Tongue (tissue), 2 donors: Measurements from ENCODE around the gene KRTDAP. TPM values are rescaled to one million over a fixed set of nuclear protein-coding genes. Genes with fewer than 3 reads are reported as not detected.
A peak's percentile ranks its signal among the peaks of the same experiment; 100 is the strongest.
"Not testable (repeated sequence)": the region's sequence is repeated elsewhere in the genome, so short reads cannot be mapped to it uniquely, and the experiment has no call there.

Experiments used
- DNase-seq: peaks from one replicate; pipeline ENCODE4 v3.0.0-alpha.2; 2015
- total RNA-seq: library from RNA; depleted of rRNA; stranded (reverse); fragments of >200 nt; gene quantifications from one replicate; pipeline ENCODE4 v1.2.3, GENCODE V29; 2014

The KRTDAP gene
- total RNA-seq, 1 donor from 2014 or later: 9.6 TPM

- DNase-seq: no peak
These were observed 7.2 kb downstream of the KRTDAP start for GRCh38 chr19:35483089-35483488.

DNA sequence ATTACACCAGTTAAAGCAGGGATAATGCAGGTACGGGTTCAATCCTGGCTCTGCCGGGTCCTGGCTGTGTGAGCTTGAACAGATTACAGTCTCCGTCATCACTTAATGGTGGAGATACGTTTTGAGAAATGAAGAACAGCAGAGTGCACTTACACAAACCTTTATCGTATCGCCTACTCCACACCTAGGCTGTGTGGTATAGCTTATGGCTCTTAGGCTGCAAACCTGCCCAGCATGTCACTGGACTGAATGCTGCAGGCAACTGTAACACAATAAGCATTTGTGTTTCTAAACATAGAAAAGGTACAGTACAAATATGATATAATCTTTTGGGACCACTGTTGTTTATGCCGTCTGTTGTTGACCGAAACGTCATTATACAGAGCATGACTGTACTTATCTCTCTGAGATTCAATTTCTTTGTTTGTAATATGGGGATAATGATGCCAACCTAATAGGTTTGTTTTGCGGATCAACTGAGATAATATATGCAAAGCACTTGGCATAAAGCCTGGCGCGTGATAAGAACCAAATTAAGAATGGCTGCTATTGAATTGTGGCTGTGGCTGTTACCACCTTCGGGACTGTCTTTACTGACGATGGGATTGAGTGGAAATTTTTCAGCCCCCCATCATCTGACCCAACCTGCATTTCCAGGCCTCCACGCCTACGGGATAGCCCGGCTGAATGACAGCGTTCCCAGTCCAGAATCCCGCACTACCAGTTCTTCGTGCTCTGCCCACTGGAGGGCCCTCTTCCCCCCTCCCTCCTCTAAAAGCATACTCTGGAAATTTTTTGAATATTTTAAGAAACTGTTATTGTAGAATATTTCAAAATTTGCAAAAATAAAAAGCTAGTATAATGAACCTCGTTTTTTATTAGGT is 11.2 kb downstream of the KRTDAP start:
- DNase-seq: no peak

DNA sequence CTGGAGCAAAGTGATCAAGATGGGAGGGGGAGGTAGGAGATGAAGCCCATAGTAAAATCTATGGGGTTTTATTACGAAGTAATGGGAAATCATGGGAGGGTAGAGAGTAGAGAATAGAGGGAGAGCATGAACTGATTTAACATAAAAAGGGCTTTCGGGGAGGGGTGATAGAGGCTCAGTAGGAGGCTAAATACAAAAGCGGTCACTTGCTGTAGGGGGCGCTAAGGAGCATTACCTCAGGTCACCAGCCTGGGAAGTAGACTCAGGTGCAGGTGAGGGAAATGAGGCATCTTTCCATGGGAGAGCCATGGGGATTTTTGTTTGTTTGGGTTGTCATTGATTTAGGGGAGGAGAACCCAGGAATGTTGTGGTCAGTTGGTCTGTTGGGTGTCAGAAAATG is 14.1 kb downstream of the KRTDAP start:
- DNase-seq: no peak

GRCh38 chr19:35474594-35474993 is 15.7 kb downstream of the KRTDAP start:
- not testable (repeated sequence) for DNase-seq

DNA sequence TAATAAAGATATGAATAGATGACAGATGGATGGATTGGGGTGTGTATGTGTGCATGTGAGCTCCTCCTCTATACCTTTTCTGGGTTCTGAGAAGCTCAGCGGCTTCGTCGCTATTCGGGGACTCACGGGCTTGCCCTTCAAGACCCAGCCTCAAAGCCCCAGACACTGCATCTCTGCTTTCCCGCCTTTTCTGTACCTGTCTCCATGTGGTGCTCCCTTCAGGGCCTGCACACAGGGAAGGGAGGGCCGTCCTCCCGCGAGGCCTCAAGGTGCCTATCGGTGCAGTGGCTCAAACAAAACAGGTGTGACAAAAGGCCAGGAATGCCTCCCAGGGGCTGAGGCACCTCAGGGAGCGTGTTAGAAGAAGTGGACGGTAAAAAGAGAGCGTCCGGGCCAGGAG is 16.2 kb downstream of the KRTDAP start:
- DNase-seq: no peak

DNA sequence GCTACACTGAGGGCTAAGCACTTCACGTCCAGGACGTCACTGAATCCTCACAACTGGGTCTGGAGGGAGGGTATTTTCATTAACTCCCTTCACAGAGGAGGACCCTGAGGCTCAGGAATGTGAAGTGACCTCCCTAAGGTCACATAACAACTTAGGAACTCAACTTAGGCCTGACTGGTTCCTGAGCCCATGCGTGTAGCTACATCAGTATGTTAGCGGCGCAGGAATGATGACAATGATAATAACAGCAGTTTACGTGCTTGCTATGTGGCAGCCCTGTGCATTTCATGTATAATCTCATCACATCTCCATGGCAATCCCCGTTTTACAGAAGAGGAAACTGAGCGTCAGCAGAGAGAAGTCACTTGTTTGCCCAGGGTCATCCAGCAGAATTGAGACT is 18.3 kb downstream of the KRTDAP start:
- no peak for DNase-seq

DNA sequence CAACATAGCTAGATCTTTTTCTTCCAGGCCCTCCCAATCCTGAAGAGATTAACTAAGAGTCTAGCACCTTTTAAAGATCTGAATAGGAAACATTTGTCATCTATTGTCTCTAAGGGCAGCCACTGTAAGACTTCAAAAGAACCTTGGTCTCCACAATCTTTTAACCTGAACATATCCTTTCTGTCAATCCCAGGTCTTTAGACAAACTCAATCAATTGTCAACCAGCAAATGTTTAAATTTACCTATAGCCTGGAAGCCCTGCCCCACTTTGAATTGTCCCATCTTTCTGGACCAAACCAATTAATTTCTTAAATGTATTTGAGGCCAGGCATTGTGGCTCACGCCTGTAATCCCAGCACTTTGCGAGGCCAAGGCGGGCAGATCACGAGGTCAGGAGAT is 19.2 kb downstream of the KRTDAP start:
- not testable (repeated sequence) for DNase-seq

DNA sequence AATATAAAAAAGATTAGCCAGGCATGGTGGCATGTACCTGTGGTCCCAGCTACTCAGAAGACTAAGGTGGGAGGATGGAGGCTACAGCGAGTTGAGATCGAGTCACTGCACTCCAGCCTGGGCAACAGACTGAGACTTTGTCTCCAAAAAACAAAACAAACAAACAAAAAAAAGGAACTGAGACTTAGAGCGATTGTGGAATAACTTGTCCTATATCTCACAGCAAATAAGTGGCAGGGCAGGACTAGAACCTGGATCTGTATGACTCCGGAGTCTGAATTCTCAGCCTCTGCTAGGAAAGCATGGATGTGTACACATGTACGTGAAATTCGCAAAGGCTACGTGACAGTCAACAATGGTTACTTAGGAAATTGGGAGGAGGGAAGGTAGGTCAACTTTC is 20.1 kb downstream of the KRTDAP start:
- DNase-seq: no peak

GRCh38 chr19:35468637-35469036 is 21.6 kb downstream of the KRTDAP start:
- DNase-seq: peak; percentile 24

DNA sequence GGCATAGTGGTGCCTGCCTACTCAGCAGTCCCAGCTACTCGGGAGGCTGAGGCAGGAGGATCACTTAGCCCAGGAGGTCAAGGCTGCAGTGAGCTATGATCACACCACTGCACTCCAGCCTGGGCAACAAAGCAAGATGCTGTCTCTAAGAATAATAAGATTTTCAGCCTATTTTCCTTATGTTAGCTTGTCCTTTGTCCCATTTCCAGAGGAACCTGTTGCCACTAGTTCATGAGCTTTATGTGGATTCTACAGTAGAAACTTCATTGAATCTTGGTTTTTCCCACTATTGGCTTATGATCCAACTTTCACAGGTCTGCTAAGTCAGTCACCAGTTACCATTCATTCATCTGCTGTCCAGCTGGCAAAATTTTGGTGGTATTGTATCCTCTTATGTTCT is 24.0 kb downstream of the KRTDAP start:
- no peak for DNase-seq

DNA sequence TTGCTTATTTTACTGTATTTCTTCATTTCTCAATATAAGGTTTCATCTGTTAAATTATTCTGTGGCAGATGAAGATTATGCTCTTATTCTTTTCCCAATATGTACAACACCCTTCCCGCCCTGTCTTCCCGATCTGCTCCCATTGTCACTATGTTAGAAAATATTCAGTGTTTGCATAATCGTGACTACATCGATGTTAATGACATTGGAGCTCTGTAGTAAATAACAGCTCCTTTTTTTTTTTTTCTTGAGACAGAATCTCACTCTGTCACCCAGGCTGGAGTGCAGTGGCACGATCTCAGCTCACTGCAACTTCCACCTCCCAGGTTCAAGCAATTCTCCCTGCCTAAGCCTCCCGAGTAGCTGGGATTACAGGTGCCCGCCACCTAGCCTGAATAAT is 27.3 kb downstream of the KRTDAP start:
- not testable (repeated sequence) for DNase-seq

DNA sequence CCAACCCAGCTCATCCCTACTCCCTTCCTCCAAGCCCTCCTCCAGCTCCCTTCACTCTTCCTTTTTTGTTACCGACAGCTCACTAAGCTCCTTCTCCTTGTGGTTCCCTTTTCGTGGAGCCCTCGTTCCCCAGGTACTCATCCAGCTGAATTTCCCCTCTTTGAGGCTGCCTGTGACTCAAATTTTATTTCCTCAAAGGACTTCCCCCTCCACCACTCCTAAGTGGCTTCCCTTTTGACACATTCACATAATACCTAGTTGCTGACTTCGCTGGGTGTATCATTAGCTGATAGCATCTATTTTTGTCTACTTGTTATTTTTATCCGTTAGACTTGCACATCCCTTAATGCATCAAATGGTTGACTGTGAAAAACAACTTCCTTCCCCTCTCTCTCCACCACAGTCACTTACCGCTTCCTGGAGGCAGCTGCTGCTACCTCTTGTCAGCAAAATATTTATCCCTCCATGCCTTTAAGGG is 27.7 kb downstream of the KRTDAP start:
- DNase-seq: peak; percentile 17

DNA sequence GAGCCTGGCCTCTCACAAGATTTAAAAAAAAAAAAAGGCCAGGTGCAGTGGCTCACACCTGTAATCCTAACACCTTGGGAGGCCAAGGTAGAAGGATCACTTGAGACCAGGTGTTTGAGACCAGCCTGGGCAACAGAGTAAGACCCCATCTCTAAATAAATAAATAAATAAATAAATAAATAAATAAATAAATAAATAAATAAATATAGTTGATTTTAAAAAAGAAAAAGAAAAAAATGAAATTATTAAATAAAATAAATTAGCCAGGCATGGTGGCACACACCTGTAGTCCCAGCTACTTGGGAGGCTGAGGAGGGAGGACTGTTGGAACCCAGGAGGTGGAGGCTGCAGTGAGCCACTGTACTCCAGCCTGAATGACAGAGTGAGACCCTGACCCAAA is 28.5 kb downstream of the KRTDAP start:
- not testable (repeated sequence) for DNase-seq

DNA sequence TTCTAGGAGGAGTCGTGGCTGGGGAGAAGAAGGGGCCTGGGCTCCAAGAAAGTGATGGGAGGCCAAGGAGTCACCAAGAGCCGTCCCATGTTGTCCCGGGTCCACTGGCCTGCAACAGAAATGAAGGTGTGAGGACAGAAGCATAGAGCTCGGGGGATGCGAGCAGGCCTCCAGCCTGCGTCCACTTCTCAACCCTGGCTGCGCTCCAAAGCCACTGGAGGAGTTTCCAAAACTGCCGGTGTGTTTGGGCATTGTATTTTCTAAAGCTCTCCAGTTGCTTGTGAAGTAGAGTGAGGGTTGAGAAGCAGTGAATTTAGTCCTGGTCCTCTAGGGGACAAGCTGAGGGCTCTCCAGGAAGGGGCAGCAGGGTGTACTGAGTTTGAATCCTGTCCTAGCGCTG is 29.2 kb downstream of the KRTDAP start:
- DNase-seq: no peak

DNA sequence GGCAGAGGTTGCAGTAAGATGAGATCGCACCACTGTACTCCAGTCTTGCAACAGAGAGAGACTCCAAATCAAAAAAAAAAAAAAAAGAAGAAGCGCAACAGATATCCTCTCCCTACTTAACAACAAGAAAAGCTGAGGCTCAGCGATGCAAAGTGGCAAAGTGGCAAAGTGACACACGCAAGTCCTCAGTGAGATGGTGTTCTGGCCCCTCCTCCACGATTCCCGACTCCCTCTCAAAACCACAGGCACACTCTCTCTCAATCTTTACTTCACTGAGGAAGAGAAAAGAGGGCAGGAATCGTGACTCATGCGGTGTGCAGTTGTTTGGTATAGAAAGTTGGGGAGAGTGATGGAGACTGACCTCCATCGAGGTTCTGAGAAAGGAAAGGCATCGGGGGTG is 29.7 kb downstream of the KRTDAP start:
- DNase-seq: no peak

- DNase-seq: no peak
These were observed 30.7 kb downstream of the KRTDAP start for GRCh38 chr19:35459414-35460082.

- DNase-seq: no peak
These were observed 31.4 kb downstream of the KRTDAP start for GRCh38 chr19:35458731-35459391.

DNA sequence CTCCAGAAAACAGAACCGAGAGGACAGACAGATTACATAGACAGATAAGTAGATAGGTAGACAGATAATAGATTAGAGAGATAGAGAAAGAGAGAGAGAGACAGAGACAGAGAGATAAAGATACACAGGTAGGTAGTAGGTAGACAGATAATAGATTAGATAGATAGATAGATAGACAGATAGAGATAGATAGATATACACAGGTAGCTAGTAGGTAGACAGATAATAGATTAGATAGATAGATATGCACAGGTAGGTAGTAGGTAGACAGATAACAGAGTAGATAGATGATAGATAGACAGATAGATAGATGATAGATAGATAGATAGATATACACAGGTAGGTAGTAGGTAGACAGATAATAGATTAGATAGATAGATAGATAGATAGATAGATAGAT is 32.1 kb downstream of the KRTDAP start:
- DNase-seq: no peak

DNA sequence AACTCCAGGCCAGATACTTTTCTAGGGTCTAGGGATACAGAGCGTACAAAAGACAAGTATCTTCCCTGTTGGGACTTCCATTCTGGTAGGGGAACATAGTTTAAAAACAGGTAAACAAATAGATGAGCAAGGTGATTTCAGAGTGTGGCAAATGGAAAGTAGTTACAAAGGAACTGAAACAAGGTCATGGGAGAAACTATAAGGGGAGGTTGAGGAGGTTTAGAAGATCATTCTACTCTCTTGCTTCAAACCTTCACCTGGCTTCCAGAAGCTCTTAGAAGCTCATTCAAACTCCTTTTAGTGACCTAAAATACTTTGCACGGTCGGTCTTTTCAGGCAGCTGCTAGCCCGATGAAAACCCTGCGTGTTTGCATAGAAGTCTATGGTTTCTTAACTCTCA is 33.1 kb downstream of the KRTDAP start:
- DNase-seq: no peak

DNA sequence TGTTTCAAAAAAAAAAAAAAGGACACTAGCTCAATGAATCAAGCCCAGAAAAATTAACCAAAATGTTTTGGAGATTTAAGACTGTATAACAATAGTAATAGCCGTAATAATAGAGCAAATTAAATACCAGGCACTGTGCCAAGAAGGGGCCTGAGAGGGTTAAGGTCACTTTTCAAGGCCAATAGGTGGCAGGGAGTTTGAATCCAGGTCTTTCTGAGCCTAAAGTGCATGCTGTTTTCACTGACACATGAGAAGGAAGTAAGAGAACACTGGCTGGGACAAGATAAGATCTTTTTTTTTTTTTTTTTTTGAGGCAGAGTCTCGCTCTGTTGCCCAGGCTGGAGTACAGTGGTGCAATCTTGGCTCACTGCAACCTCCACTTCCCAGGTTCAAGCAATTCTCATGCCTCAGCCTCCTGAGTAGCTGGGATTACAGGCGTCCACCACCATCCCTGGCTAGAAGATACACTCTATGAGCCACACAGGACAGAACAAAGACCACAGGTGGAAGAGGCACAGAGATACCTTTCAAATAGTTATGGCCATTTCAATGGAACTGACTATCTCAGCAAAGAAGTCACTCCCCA is 34.6 kb downstream of the KRTDAP start:
- no peak for DNase-seq

GRCh38 chr19:35454663-35455062 is 35.6 kb downstream of the KRTDAP start:
- no peak for DNase-seq

DNA sequence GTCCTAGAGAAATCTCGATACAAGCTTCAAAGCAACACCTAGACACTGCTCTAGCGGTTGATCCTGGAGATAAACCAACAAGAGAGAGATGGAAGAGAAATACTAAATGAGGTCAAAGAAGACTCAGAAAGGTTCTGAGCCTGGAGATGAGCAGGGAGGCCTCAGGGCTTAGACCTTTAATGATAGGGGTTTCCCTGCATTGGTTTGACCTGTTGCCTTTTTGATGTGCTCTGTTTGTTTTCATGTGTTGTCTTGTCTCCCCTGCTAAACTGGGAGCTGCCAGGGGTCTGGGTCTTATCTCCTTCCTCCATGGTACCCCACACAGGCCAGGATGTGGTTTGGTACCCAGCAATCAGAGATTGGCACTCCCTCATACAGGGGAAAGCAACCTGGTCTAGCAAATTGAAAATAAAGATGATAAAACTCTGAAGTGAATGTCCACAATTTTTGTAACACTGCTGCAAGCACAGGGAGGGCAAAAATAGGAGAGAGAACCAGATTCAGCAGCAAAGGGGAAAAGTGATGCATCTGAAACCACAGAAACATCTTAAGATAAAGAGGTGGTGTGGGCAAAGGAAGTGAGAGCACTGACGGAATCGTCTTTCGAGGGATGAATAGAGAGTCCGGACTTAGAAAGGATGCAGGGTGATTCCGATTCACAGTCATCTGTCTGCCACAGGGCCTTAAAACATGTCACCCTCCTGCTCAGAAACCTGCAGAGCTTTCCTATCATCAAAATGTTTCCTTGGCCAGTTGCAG is 38.7 kb downstream of the KRTDAP start:
- no peak for DNase-seq
